Endodermal cell (in vitro differentiated cells): ENCODE data around the gene MTMR12. TPM values are rescaled to one million over a fixed set of nuclear protein-coding genes. Genes with fewer than 3 reads are reported as not detected.
"Not testable (repeated sequence)": the region's sequence is repeated elsewhere in the genome, so short reads cannot be mapped to it uniquely, and the experiment has no call there.

Experiments used
- DNase-seq: peaks from one replicate; pipeline ENCODE4 v3.0.0-alpha.2; 2017
- H3K27ac ChIP-seq: 2 replicates; pipeline ENCODE4 v1.5.1; 2013; ENCODE audit warnings: mild to moderate bottlenecking, low read depth, low read length, moderate library complexity
- H3K27me3 ChIP-seq: 2 replicates; pipeline ENCODE4 v1.6.1; 2013; ENCODE audit warnings: mild to moderate bottlenecking, low read length, moderate library complexity; ENCODE audit not compliant: insufficient read depth, control insufficient read depth, poor library complexity, severe bottlenecking
- H3K36me3 ChIP-seq: 2 replicates; pipeline ENCODE4 v1.7.0; 2013; ENCODE audit warnings: mild to moderate bottlenecking, low read length, moderate library complexity; ENCODE audit not compliant: control insufficient read depth, insufficient read depth
- H3K4me1 ChIP-seq: one replicate; pipeline ENCODE4 v1.7.0; 2013; ENCODE audit warnings: low read length; ENCODE audit not compliant: control insufficient read depth, insufficient read depth
- H3K4me3 ChIP-seq: 2 replicates; pipeline ENCODE4 v1.5.1; 2013; ENCODE audit warnings: mild to moderate bottlenecking, low read length, moderate library complexity
- H3K9ac ChIP-seq: 2 replicates; pipeline ENCODE4 v1.6.1; 2013; ENCODE audit warnings: mild to moderate bottlenecking, low read length, moderate library complexity; ENCODE audit not compliant: poor library complexity, severe bottlenecking; ENCODE audit errors: extremely low read depth
- H3K9me3 ChIP-seq: 2 replicates; pipeline ENCODE4 v1.6.1; 2013; ENCODE audit warnings: mild to moderate bottlenecking, low read length, moderate library complexity; ENCODE audit not compliant: control insufficient read depth
- H3K27ac Mint-ChIP-seq: 2 replicates; pipeline ENCODE4 v1.8.0; 2020; ENCODE audit warnings: mixed read lengths
- H3K27me3 Mint-ChIP-seq: 2 replicates; pipeline ENCODE4 v1.8.0; 2021; ENCODE audit warnings: mild to moderate bottlenecking, mixed read lengths; ENCODE audit not compliant: insufficient read depth
- H3K36me3 Mint-ChIP-seq: 2 replicates; pipeline ENCODE4 v1.8.0; 2020; ENCODE audit warnings: low read depth, mixed read lengths
- H3K4me1 Mint-ChIP-seq: 2 replicates; pipeline ENCODE4 v1.8.0; 2020; ENCODE audit warnings: mixed read lengths
- H3K4me3 Mint-ChIP-seq: 2 replicates; pipeline ENCODE4 v1.8.0; 2020; ENCODE audit warnings: mild to moderate bottlenecking, moderate library complexity, mixed read lengths
- H3K9me3 Mint-ChIP-seq: 2 replicates; pipeline ENCODE4 v1.8.0; 2020; ENCODE audit warnings: mild to moderate bottlenecking, mixed read lengths
- WGBS, 2 experiments: methylation state at CpG; one replicate each; pipeline versions ENCODE4 v1.1.5 to v1.1.7; 2013; ENCODE audit warnings: missing lambda C conversion rate in 2 of 2, mixed read lengths in 1 of 2; ENCODE audit not compliant: insufficient coverage in 1 of 2, insufficient read length in 1 of 2; 5-methylcytosine and 5-hydroxymethylcytosine counted together
- total RNA-seq, 2 donors: library from RNA; stranded (reverse); fragmentation: NEBNext Ultra II Directional in 1 of 2; extraction: Animal tissue kit (Norgen Biotek cat#: 25700) in 1 of 2; gene quantifications; 2 replicates in 1 of 2; 3 replicates in 1 of 2; pipeline ENCODE4 v1.2.1, GENCODE V29; 2021
- TF ChIP-seq, protein P1 (sequence below): fragments of 200-600 bp; sonication (generic); conservative IDR thresholded peaks from 2 replicates; pipeline ENCODE4 v1.5.0; 2021; ENCODE audit warnings: antibody characterized with exemption, mild to moderate bottlenecking

MTMR12 gene
- total RNA-seq, 2 donors from 2014 or later: 32.7 to 33.3 TPM

DNA sequence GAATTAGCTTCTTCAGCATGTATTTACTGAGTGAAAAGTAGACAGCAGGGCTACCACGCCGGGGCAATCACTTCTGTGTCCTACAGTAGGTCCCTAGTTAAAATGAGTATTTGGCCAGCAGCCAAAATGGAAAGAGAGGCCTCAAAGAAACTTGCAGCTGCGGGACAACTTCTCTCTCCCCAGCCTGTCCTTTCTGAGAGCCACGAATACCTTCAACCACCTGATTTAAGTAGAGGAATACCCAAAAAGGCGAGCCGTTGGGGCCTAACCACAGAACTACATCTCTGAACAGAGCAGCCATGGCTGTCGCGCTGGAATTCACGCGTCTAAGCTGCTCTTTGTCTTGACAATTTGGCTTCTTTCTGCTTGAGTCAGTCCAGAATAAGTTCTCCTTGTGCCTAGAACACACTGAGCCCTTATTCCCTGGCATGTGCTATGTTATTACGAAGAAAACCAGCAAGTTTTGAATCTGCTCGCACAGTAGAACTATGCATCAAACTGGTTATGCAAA, 94.8 kb downstream of the MTMR12 start:
- TF ChIP-seq, protein P1, sequence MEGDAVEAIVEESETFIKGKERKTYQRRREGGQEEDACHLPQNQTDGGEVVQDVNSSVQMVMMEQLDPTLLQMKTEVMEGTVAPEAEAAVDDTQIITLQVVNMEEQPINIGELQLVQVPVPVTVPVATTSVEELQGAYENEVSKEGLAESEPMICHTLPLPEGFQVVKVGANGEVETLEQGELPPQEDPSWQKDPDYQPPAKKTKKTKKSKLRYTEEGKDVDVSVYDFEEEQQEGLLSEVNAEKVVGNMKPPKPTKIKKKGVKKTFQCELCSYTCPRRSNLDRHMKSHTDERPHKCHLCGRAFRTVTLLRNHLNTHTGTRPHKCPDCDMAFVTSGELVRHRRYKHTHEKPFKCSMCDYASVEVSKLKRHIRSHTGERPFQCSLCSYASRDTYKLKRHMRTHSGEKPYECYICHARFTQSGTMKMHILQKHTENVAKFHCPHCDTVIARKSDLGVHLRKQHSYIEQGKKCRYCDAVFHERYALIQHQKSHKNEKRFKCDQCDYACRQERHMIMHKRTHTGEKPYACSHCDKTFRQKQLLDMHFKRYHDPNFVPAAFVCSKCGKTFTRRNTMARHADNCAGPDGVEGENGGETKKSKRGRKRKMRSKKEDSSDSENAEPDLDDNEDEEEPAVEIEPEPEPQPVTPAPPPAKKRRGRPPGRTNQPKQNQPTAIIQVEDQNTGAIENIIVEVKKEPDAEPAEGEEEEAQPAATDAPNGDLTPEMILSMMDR: no peak
- 85 to 98% methylated on average over 7 to 12 of the region's 12 CpGs for WGBS, 2 experiments
- Mint-ChIP-seq H3K9me3 (no peaks in the 10 kb centered on the region), H3K4me1 (no peaks in the 10 kb centered on the region), H3K36me3 (no peaks in the 10 kb centered on the region), H3K27ac (no peak overlapping the region), H3K4me3 (no peak overlapping the region), H3K27me3 (no peaks in the 10 kb centered on the region)
- DNase-seq: no peak
- Histone ChIP-seq H3K4me3 (no peak overlapping the region), H3K36me3 (no peaks in the 10 kb centered on the region), H3K27ac (no peak overlapping the region), H3K9me3 (no peaks in the 10 kb centered on the region), H3K9ac (no peak overlapping the region), H3K27me3 (no peaks in the 10 kb centered on the region), H3K4me1 (no peaks in the 10 kb centered on the region)

DNA sequence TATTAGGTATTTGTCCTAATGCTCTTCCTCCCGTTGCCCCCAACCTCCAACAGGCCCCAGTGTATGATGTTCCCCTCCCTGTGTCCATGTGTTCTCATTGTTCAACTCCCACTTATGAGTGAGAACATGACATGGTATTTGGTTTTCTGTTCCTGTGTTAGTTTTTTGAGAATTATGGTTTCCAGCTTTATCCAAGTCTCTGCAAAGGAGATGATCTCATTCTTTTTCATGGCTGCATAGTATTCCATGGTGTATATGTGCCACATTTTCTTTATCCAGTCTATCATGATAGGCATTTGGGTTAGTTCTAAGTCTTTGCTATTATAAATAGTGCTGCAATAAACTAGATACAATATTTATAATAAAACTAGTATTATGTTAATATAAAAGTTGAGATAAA, 98.4 kb downstream of the MTMR12 start:
- not testable (repeated sequence) for H3K4me1 Mint-ChIP-seq, H3K4me3 Mint-ChIP-seq, H3K27ac Mint-ChIP-seq

DNA sequence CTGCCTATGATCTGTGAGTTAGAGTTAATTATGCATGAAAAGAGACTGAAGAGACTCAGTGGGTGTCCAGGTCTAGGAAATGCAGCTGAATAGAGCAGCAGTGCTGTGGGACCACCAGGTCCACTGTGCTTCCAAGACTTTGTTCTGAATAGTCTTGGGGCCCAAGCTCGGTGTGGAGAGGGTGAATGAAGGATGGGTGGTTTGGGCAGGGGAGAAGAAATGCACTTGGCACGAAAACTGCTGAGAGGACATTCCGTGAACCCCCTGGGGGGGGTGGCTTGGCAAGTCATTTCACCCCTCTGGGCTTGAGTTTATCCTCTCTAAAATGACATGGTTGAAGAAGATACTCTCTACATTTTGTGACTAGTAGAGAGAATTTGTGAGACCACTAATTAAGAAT, 102.6 kb downstream of the MTMR12 start:
- H3K4me1 ChIP-seq: no peaks in the 10 kb centered on the region
- Mint-ChIP-seq H3K4me3 (no peak overlapping the region), H3K36me3 (no peaks in the 10 kb centered on the region), H3K27ac (no peak overlapping the region), H3K9me3 (peaks cover 21% of the 10 kb centered on the region), H3K4me1 (no peaks in the 10 kb centered on the region), H3K27me3 (no peaks in the 10 kb centered on the region)
- no peak overlapping the region for H3K4me3 ChIP-seq
- 83% methylated on average over 3 of the region's 3 CpGs; no CpG with 5 or more reads in 1 of the 2 experiments for WGBS, 2 experiments
- no peaks in the 10 kb centered on the region for H3K27me3 ChIP-seq
- H3K9ac ChIP-seq: no peak overlapping the region
- DNase-seq: no peak
- no peak overlapping the region for H3K27ac ChIP-seq
- no peaks in the 10 kb centered on the region for H3K36me3 ChIP-seq
- peaks cover 6% of the 10 kb centered on the region for H3K9me3 ChIP-seq
- TF ChIP-seq, protein P1: no peak

More for the DNA sequence above, 98.4 kb downstream of the MTMR12 start:
- H3K4me3 ChIP-seq, H3K27me3 Mint-ChIP-seq, H3K36me3 Mint-ChIP-seq, H3K27me3 ChIP-seq, H3K36me3 ChIP-seq, H3K4me1 ChIP-seq, DNase-seq, H3K9me3 ChIP-seq, H3K9me3 Mint-ChIP-seq, H3K27ac ChIP-seq, H3K9ac ChIP-seq: not testable (repeated sequence)
- 100% methylated on average over 1 of the region's 1 CpG; no CpG with 5 or more reads in 1 of the 2 experiments for WGBS, 2 experiments

DNA sequence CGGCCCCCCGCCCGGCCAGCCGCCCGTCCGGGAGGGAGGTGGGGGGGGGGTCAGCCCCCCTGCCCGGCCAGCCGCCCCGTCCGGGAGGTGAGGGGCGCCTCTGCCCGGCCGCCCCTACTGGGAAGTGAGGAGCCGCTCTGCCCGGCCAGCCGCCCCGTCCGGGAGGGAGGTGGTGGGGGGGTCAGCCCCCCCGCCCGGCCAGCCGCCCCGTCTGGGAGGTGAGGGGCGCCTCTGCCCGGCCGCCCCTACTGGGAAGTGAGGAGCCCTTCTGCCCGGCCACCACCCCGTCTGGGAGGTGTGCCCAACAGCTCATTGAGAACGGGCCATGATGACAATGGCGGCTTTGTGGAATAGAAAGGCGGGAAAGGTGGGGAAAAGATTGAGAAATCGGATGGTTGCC, 103.9 kb downstream of the MTMR12 start:
- H3K4me1 ChIP-seq, H3K27me3 Mint-ChIP-seq, H3K9me3 ChIP-seq, H3K27ac Mint-ChIP-seq, H3K4me3 ChIP-seq, H3K9ac ChIP-seq, H3K4me3 Mint-ChIP-seq, H3K36me3 Mint-ChIP-seq, H3K27ac ChIP-seq, H3K27me3 ChIP-seq, DNase-seq, H3K4me1 Mint-ChIP-seq, H3K36me3 ChIP-seq: not testable (repeated sequence)
- H3K9me3 Mint-ChIP-seq: peaks cover 21% of the 10 kb centered on the region
- 99% methylated on average over 11 of the region's 31 CpGs; no CpG with 5 or more reads in 1 of the 2 experiments for WGBS, 2 experiments
